HG03097 (cell line): Measurements from ENCODE around the gene KRTAP10-3.
"Not testable (repeated sequence)": the region's sequence is repeated elsewhere in the genome, so short reads cannot be mapped to it uniquely, and the experiment has no call there.

Experiments used
- ATAC-seq: cut with Tn5 transposase; IDR thresholded peaks from one replicate; pipeline ENCODE4 v1.9.1; 2021; ENCODE audit not compliant: unreplicated experiment, low FRiP score

The KRTAP10-3 gene

GRCh38 chr21:44558695-44559094 lies at the start of gene KRTAP10-3:
KRTAP10-3 (minus strand) TSS chr21:44558795; CDS start chr21:44558715, 80 bp downstream.
- ATAC-seq: no peak

- ATAC-seq: no peak
Observed at GRCh38 chr21:44606495-44606894, 47.9 kb upstream of the KRTAP10-3 start.

GRCh38 chr21:44603911-44604310 lies 45.3 kb upstream of the KRTAP10-3 start:
- ATAC-seq: no peak

GRCh38 chr21:44603109-44603875 lies 44.7 kb upstream of the KRTAP10-3 start:
- ATAC-seq: no peak

GRCh38 chr21:44602463-44602850 lies 43.9 kb upstream of the KRTAP10-3 start:
- ATAC-seq: no peak

GRCh38 chr21:44601596-44602462 lies 43.2 kb upstream of the KRTAP10-3 start:
- ATAC-seq: no peak

- not testable (repeated sequence) for ATAC-seq
Observed at GRCh38 chr21:44601091-44601490, 42.5 kb upstream of the KRTAP10-3 start.

GRCh38 chr21:44600118-44600978 lies 41.8 kb upstream of the KRTAP10-3 start, which contains the start of gene KRTAP10-7:
KRTAP10-7 (plus strand) TSS chr21:44600597; CDS start chr21:44600622, 25 bp downstream.
- not testable (repeated sequence) for ATAC-seq

GRCh38 chr21:44599264-44600029 lies 40.9 kb upstream of the KRTAP10-3 start:
- ATAC-seq: no peak

- no peak for ATAC-seq
Observed at GRCh38 chr21:44598061-44598460, 39.5 kb upstream of the KRTAP10-3 start.

- ATAC-seq: no peak
Observed at GRCh38 chr21:44596068-44596725, 37.6 kb upstream of the KRTAP10-3 start.

- no peak for ATAC-seq
Observed at GRCh38 chr21:44595524-44595923, 36.9 kb upstream of the KRTAP10-3 start.

- ATAC-seq: no peak
Observed at GRCh38 chr21:44594406-44594916, 35.9 kb upstream of the KRTAP10-3 start.

- ATAC-seq: no peak
Observed at GRCh38 chr21:44593598-44594405, 35.2 kb upstream of the KRTAP10-3 start.

GRCh38 chr21:44592446-44593311 lies 34.1 kb upstream of the KRTAP10-3 start, which contains the start of gene KRTAP10-6:
KRTAP10-6 (minus strand) TSS chr21:44592505; CDS start chr21:44592484, 21 bp downstream.
- ATAC-seq: no peak

GRCh38 chr21:44591801-44592130 lies 33.2 kb upstream of the KRTAP10-3 start:
- ATAC-seq: not testable (repeated sequence)
